GM15510 (cell line): ENCODE results near the gene TENM4.

ENCODE experiments used
- POLR2A ChIP-seq: IDR thresholded peaks from 3 replicates; pipeline ENCODE4 v1.6.1; 2011; ENCODE audit warnings: borderline replicate concordance; ENCODE audit not compliant: insufficient read length; ENCODE audit errors: extremely low read depth

The TENM4 gene

GRCh38 chr11:79417069-79417920 lies 23.5 kb downstream of the TENM4 start:
- no peak for TF ChIP-seq POLR2A

- no peak for TF ChIP-seq POLR2A
These were observed 24.9 kb downstream of the TENM4 start for GRCh38 chr11:79415912-79416311.

GRCh38 chr11:79415411-79415810 lies 25.4 kb downstream of the TENM4 start:
- no peak for TF ChIP-seq POLR2A

GRCh38 chr11:79414644-79415317 lies 26.0 kb downstream of the TENM4 start:
- TF ChIP-seq POLR2A = no peak

GRCh38 chr11:79414041-79414440 lies 26.8 kb downstream of the TENM4 start:
- no peak for TF ChIP-seq POLR2A

- TF ChIP-seq POLR2A = no peak
These were observed 27.6 kb downstream of the TENM4 start for GRCh38 chr11:79413268-79413667.

- TF ChIP-seq POLR2A = no peak
These were observed 28.1 kb downstream of the TENM4 start for GRCh38 chr11:79412761-79413160.

GRCh38 chr11:79409330-79409729 lies 31.5 kb downstream of the TENM4 start:
- no peak for TF ChIP-seq POLR2A

GRCh38 chr11:79406376-79406775 lies 34.5 kb downstream of the TENM4 start:
- no peak for TF ChIP-seq POLR2A

GRCh38 chr11:79404806-79405205 lies 36.0 kb downstream of the TENM4 start:
- no peak for TF ChIP-seq POLR2A

- TF ChIP-seq POLR2A = no peak
These were observed 36.5 kb downstream of the TENM4 start for GRCh38 chr11:79404325-79404724.

GRCh38 chr11:79403839-79404238 lies 37.0 kb downstream of the TENM4 start:
- no peak for TF ChIP-seq POLR2A

GRCh38 chr11:79402912-79403311 lies 37.9 kb downstream of the TENM4 start:
- TF ChIP-seq POLR2A = no peak

- TF ChIP-seq POLR2A = no peak
These were observed 40.0 kb downstream of the TENM4 start for GRCh38 chr11:79400717-79401330.

- TF ChIP-seq POLR2A = no peak
These were observed 40.6 kb downstream of the TENM4 start for GRCh38 chr11:79400206-79400605.
